ENCODE data around the gene TMOD1. TPM values are rescaled to one million over a fixed set of nuclear protein-coding genes. Genes with fewer than 3 reads are reported as not detected.

Gene TMOD1
- total and polyA plus RNA-seq, 4 experiments from 2014 or later, result 2.1 to 3.3 (median 2.6) TPM

- Mint-ChIP-seq H3K9me3 (no peaks in the 10 kb centered on the region), H3K4me1 (peaks cover 3 to 7% (median 5%) of the 10 kb centered on the region in 4 donors), H3K4me3 (no peak overlapping the region), H3K27ac (no peak overlapping the region), H3K27me3 (peaks cover 6 to 13% of the 10 kb centered on the region in 2 donors), H3K36me3 (no peaks in the 10 kb centered on the region)
- intact Hi-C loops (cut with micrococcal nuclease), result no loop called here
- CTCF ChIA-PET (ENCODE audit: partially characterized antibody), result no interaction called here
- Histone ChIP-seq H3K4me1 (ENCODE audit: insufficient read depth, low read length) (no peaks in the 10 kb centered on the region), H3K9me3 (ENCODE audit: control insufficient read depth in 1 of 2, low read length in 2 of 2) (no peaks in the 10 kb centered on the region), H3K36me3 (ENCODE audit: insufficient read depth, low read length) (no peaks in the 10 kb centered on the region), H3K27me3 (ENCODE audit: insufficient read depth, low read length) (no peaks in the 10 kb centered on the region), H3K4me3 (ENCODE audit: low read length in 2 of 2) (no peak overlapping the region), H3K27ac (ENCODE audit: low read depth, low read length) (no peak overlapping the region)
- DNase-seq, result no peak
- POLR2A ChIA-PET (ENCODE audit: partially characterized antibody), result no interaction called here
These were observed 60.0 kb downstream of the TMOD1 start for GRCh38 chr9:97561501-97561900.

GRCh38 chr9:97562542-97562941 is 61.1 kb downstream of the TMOD1 start:
- DNase-seq, result no peak
- peaks cover 3 to 7% (median 5%) of the 10 kb centered on the region in 4 donors for H3K4me1 Mint-ChIP-seq
- H3K27me3 Mint-ChIP-seq, result peaks cover 5 to 13% of the 10 kb centered on the region in 2 donors
- no peaks in the 10 kb centered on the region for H3K9me3 Mint-ChIP-seq
- Histone ChIP-seq H3K9me3 (ENCODE audit: control insufficient read depth in 1 of 2, low read length in 2 of 2) (no peaks in the 10 kb centered on the region), H3K27ac (ENCODE audit: low read depth, low read length) (no peak overlapping the region), H3K36me3 (ENCODE audit: insufficient read depth, low read length) (no peaks in the 10 kb centered on the region), H3K27me3 (ENCODE audit: insufficient read depth, low read length) (no peaks in the 10 kb centered on the region), H3K4me3 (ENCODE audit: low read length in 2 of 2) (no peak overlapping the region), H3K4me1 (ENCODE audit: insufficient read depth, low read length) (no peaks in the 10 kb centered on the region)
- no peak overlapping the region for H3K4me3 Mint-ChIP-seq
- no peak overlapping the region for H3K27ac Mint-ChIP-seq
- H3K36me3 Mint-ChIP-seq, result no peaks in the 10 kb centered on the region
- POLR2A ChIA-PET (ENCODE audit: partially characterized antibody), result no interaction called here
- CTCF ChIA-PET (ENCODE audit: partially characterized antibody), result no interaction called here
- intact Hi-C loops (cut with micrococcal nuclease), result no loop called here

DNA sequence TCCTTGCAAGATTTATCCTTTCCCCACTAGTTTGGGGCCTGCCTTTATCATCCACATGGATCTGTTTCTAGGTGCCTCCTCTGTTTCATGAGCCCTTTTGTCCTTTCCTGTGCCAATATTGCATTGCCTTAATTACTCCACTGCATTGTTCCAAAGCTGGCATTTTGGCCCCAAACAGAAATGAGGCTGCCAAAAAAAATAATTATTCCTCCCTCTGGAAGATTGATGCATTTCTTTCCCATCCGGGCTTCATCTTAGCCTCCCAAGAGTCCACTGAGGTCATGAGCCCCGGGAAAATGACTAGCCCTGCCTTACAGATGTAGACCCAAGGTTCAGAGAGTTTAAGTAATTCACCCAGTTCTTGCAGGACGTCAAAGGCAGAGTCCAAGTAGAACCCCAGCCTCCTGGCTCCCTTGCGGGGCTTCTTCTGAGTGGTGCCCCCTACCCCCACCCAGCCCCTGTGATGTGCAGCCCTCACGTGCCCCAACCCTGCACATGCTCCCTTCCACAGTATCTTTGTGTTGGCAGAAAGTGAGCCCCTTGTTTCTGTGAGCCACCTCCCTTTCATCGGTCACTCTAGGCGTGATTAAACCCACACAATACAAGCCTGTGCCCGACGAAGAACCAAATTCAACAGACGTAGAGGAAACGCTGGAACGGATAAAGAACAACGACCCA is 62.1 kb downstream of the TMOD1 start:
- Mint-ChIP-seq H3K4me1 (peaks cover 3 to 7% (median 5%) of the 10 kb centered on the region in 4 donors), H3K27me3 (peaks cover 5 to 11% of the 10 kb centered on the region in 2 donors), H3K27ac (no peak overlapping the region), H3K9me3 (no peaks in the 10 kb centered on the region), H3K36me3 (no peaks in the 10 kb centered on the region), H3K4me3 (no peak overlapping the region)
- H3K27ac ChIP-seq (ENCODE audit: low read depth, low read length), result no peak overlapping the region
- H3K9me3 ChIP-seq (ENCODE audit: control insufficient read depth in 1 of 2, low read length in 2 of 2), result no peaks in the 10 kb centered on the region
- POLR2A ChIA-PET (ENCODE audit: partially characterized antibody), result no interaction called here
- no peaks in the 10 kb centered on the region for H3K4me1 ChIP-seq (ENCODE audit: insufficient read depth, low read length)
- CTCF ChIA-PET (ENCODE audit: partially characterized antibody), result no interaction called here
- intact Hi-C loops (cut with micrococcal nuclease), result no loop called here
- H3K36me3 ChIP-seq (ENCODE audit: insufficient read depth, low read length), result no peaks in the 10 kb centered on the region
- no peak for DNase-seq
- H3K4me3 ChIP-seq (ENCODE audit: low read length in 2 of 2), result no peak overlapping the region
- H3K27me3 ChIP-seq (ENCODE audit: insufficient read depth, low read length), result no peaks in the 10 kb centered on the region

GRCh38 chr9:97564291-97565175 is 63.1 kb downstream of the TMOD1 start:
- intact Hi-C loops (cut with micrococcal nuclease), result no loop called here
- H3K27ac Mint-ChIP-seq, result no peak overlapping the region

DNA sequence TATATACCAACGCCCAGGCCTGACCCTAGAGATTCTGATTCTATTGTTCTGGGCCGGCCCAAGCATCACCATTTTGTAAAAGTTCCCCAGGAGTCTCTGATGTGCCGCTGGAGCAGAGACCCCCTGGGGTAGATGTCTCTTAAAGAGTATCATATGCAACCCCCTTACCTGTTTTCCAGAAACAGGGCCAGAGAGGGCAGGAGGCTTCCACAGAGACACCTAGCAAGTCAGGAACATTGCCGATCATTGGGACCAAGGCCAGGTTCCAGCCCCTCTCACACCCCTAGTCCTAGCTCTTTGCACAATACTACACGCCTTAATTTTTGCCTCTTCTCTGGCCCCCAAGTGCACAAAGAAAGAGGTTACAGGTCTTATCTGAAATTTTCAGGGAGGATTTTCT is 63.8 kb downstream of the TMOD1 start:
- no peak overlapping the region for H3K4me3 Mint-ChIP-seq
- intact Hi-C loops (cut with micrococcal nuclease), result no loop called here
- POLR2A ChIA-PET (ENCODE audit: partially characterized antibody), result no interaction called here

More at GRCh38 chr9:97564291-97565175, 63.1 kb downstream of the TMOD1 start:
- Histone ChIP-seq H3K4me1 (ENCODE audit: insufficient read depth, low read length) (no peaks in the 10 kb centered on the region), H3K27me3 (ENCODE audit: insufficient read depth, low read length) (no peaks in the 10 kb centered on the region), H3K27ac (ENCODE audit: low read depth, low read length) (no peak overlapping the region), H3K36me3 (ENCODE audit: insufficient read depth, low read length) (no peaks in the 10 kb centered on the region), H3K4me3 (ENCODE audit: low read length in 2 of 2) (no peak overlapping the region), H3K9me3 (ENCODE audit: control insufficient read depth in 1 of 2, low read length in 2 of 2) (no peaks in the 10 kb centered on the region)
- no peak for DNase-seq
- no peaks in the 10 kb centered on the region for H3K9me3 Mint-ChIP-seq
- ChIA-PET CTCF (ENCODE audit: partially characterized antibody) (no interaction called here), POLR2A (ENCODE audit: partially characterized antibody) (no interaction called here)
- no peak overlapping the region for H3K4me3 Mint-ChIP-seq
- peaks cover 0 to 1% (median 0%) of the 10 kb centered on the region in 4 donors for H3K4me1 Mint-ChIP-seq
- H3K27me3 Mint-ChIP-seq, result peaks cover 9 to 11% of the 10 kb centered on the region in 2 donors
- H3K36me3 Mint-ChIP-seq, result no peaks in the 10 kb centered on the region

GRCh38 chr9:97567182-97567893 is 65.9 kb downstream of the TMOD1 start:
- intact Hi-C loops (cut with micrococcal nuclease), result no loop called here
- Mint-ChIP-seq H3K9me3 (no peaks in the 10 kb centered on the region), H3K4me3 (no peak overlapping the region), H3K36me3 (no peaks in the 10 kb centered on the region), H3K4me1 (peaks cover 0 to 2% (median 0%) of the 10 kb centered on the region in 4 donors), H3K27ac (no peak overlapping the region), H3K27me3 (peaks cover 2 to 6% of the 10 kb centered on the region in 2 donors)
- ChIA-PET CTCF (ENCODE audit: partially characterized antibody) (no interaction called here), POLR2A (ENCODE audit: partially characterized antibody) (no interaction called here)
- no peaks in the 10 kb centered on the region for H3K4me1 ChIP-seq (ENCODE audit: insufficient read depth, low read length)
- H3K27me3 ChIP-seq (ENCODE audit: insufficient read depth, low read length), result no peaks in the 10 kb centered on the region
- no peaks in the 10 kb centered on the region for H3K36me3 ChIP-seq (ENCODE audit: insufficient read depth, low read length)
- H3K27ac ChIP-seq (ENCODE audit: low read depth, low read length), result no peak overlapping the region
- no peaks in the 10 kb centered on the region for H3K9me3 ChIP-seq (ENCODE audit: control insufficient read depth in 1 of 2, low read length in 2 of 2)
- DNase-seq, result no peak
- no peak overlapping the region for H3K4me3 ChIP-seq (ENCODE audit: low read length in 2 of 2)

More for the DNA sequence above, 63.8 kb downstream of the TMOD1 start:
- CTCF ChIA-PET (ENCODE audit: partially characterized antibody), result no interaction called here
- no peak overlapping the region for H3K27ac Mint-ChIP-seq
- Histone ChIP-seq H3K36me3 (ENCODE audit: insufficient read depth, low read length) (no peaks in the 10 kb centered on the region), H3K27ac (ENCODE audit: low read depth, low read length) (no peak overlapping the region), H3K27me3 (ENCODE audit: insufficient read depth, low read length) (no peaks in the 10 kb centered on the region), H3K4me3 (ENCODE audit: low read length in 2 of 2) (no peak overlapping the region), H3K4me1 (ENCODE audit: insufficient read depth, low read length) (no peaks in the 10 kb centered on the region), H3K9me3 (ENCODE audit: control insufficient read depth in 1 of 2, low read length in 2 of 2) (no peaks in the 10 kb centered on the region)
- H3K36me3 Mint-ChIP-seq, result no peaks in the 10 kb centered on the region
- DNase-seq, result no peak
- no peaks in the 10 kb centered on the region for H3K9me3 Mint-ChIP-seq
- H3K27me3 Mint-ChIP-seq, result peaks cover 5 to 9% of the 10 kb centered on the region in 2 donors
- H3K4me1 Mint-ChIP-seq, result peaks cover 0 to 2% (median 0%) of the 10 kb centered on the region in 4 donors

DNA sequence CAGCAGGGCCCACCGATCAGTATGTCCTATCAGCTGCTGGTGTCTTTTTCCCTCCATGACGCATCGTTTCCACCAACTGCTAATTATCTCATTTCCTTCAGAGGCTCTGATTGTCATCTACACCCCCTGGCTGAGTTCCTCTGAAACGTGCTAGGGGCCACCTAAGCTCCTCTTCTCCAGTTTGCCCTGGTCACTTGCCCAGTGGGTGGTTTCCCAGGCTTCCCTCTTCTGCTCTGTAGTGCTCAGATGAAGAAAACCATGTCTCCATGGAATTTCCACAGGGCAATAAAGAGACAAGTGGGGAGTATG is 66.4 kb downstream of the TMOD1 start:
- Histone ChIP-seq H3K4me1 (ENCODE audit: insufficient read depth, low read length) (no peaks in the 10 kb centered on the region), H3K4me3 (ENCODE audit: low read length in 2 of 2) (no peak overlapping the region), H3K36me3 (ENCODE audit: insufficient read depth, low read length) (no peaks in the 10 kb centered on the region), H3K27me3 (ENCODE audit: insufficient read depth, low read length) (no peaks in the 10 kb centered on the region), H3K9me3 (ENCODE audit: control insufficient read depth in 1 of 2, low read length in 2 of 2) (no peaks in the 10 kb centered on the region), H3K27ac (ENCODE audit: low read depth, low read length) (no peak overlapping the region)
- Mint-ChIP-seq H3K27ac (no peak overlapping the region), H3K4me1 (peaks cover 0 to 2% (median 0%) of the 10 kb centered on the region in 4 donors), H3K4me3 (no peak overlapping the region), H3K36me3 (no peaks in the 10 kb centered on the region), H3K9me3 (no peaks in the 10 kb centered on the region), H3K27me3 (peaks cover 2 to 6% of the 10 kb centered on the region in 2 donors)
- DNase-seq, result no peak
- ChIA-PET POLR2A (ENCODE audit: partially characterized antibody) (no interaction called here), CTCF (ENCODE audit: partially characterized antibody) (no interaction called here)
- intact Hi-C loops (cut with micrococcal nuclease), result no loop called here

All from CD4-positive, alpha-beta memory T cell (primary cell).